H9 (cell line): ENCODE data around the gene CERKL. TPM values are rescaled to one million over a fixed set of nuclear protein-coding genes. Genes with fewer than 3 reads are reported as not detected.

Source experiments
- DNase-seq: peaks from one replicate; pipeline ENCODE4 v3.0.0-alpha.2; 2017
- H2AFZ ChIP-seq: one replicate; pipeline ENCODE4 v1.6.1; 2013; ENCODE audit warnings: mild to moderate bottlenecking, low read length, control low read depth, moderate library complexity
- H2AK5ac ChIP-seq: 2 replicates; pipeline ENCODE4 v1.6.1; 2013; ENCODE audit warnings: low read length, control low read depth, mixed read lengths; ENCODE audit not compliant: insufficient read length
- H2BK120ac ChIP-seq: one replicate; pipeline ENCODE4 v1.6.1; 2013; ENCODE audit warnings: low read depth, mild to moderate bottlenecking, low read length, control low read depth, inconsistent platforms; ENCODE audit not compliant: poor library complexity, severe bottlenecking
- H2BK12ac ChIP-seq: 2 replicates; pipeline ENCODE4 v1.6.1; 2013; ENCODE audit warnings: low read length, control low read depth, mixed read lengths, low read depth; ENCODE audit not compliant: insufficient read length
- H2BK15ac ChIP-seq: 2 replicates; pipeline ENCODE4 v1.6.1; 2013; ENCODE audit warnings: low read depth, low read length, control low read depth
- H2BK20ac ChIP-seq: one replicate; pipeline ENCODE4 v1.6.1; 2013; ENCODE audit warnings: low read depth, mild to moderate bottlenecking, low read length, control low read depth, inconsistent platforms; ENCODE audit not compliant: poor library complexity, severe bottlenecking
- H2BK5ac ChIP-seq: 2 replicates; pipeline ENCODE4 v1.6.1; 2013; ENCODE audit warnings: low read length, control low read depth, mixed read lengths; ENCODE audit not compliant: insufficient read length
- H3K14ac ChIP-seq: 2 replicates; pipeline ENCODE4 v1.6.1; 2013; ENCODE audit warnings: low read length, control low read depth; ENCODE audit not compliant: insufficient read depth
- H3K18ac ChIP-seq: 2 replicates; pipeline ENCODE4 v1.6.1; 2013; ENCODE audit warnings: low read depth, mild to moderate bottlenecking, mixed read lengths, low read length, control low read depth; ENCODE audit not compliant: insufficient read length
- H3K23ac ChIP-seq: 2 replicates; pipeline ENCODE4 v1.6.1; 2013; ENCODE audit warnings: low read length, control low read depth, mixed read lengths, low read depth; ENCODE audit not compliant: insufficient read length
- H3K23me2 ChIP-seq: 2 replicates; pipeline ENCODE4 v1.6.1; 2013; ENCODE audit warnings: low read depth, mild to moderate bottlenecking, mixed read lengths, low read length, control low read depth; ENCODE audit not compliant: insufficient read length, poor library complexity, severe bottlenecking
- H3K27ac ChIP-seq: 2 replicates; pipeline ENCODE4 v1.5.1; 2013; ENCODE audit warnings: low read length, control low read depth, mixed read lengths, low read depth; ENCODE audit not compliant: insufficient read length
- H3K27me3 ChIP-seq: 2 replicates; pipeline ENCODE4 v1.6.1; 2013; ENCODE audit warnings: low read length, control low read depth, inconsistent platforms; ENCODE audit not compliant: insufficient read depth
- H3K4ac ChIP-seq: 2 replicates; pipeline ENCODE4 v1.6.1; 2013; ENCODE audit warnings: low read depth, mild to moderate bottlenecking, control low read depth, inconsistent platforms, low read length, moderate library complexity
- H3K4me1 ChIP-seq: 2 replicates; pipeline ENCODE4 v1.6.1; 2013; ENCODE audit warnings: low read length, control low read depth, inconsistent platforms; ENCODE audit not compliant: insufficient read depth
- H3K4me2 ChIP-seq: 2 replicates; pipeline ENCODE4 v1.6.1; 2013; ENCODE audit warnings: low read length, control low read depth, mixed read lengths; ENCODE audit not compliant: insufficient read length, insufficient read depth
- H3K56ac ChIP-seq: 2 replicates; pipeline ENCODE4 v1.6.1; 2013; ENCODE audit warnings: low read depth, mild to moderate bottlenecking, mixed read lengths, low read length, control low read depth; ENCODE audit not compliant: insufficient read length
- H3K79me1 ChIP-seq: 2 replicates; pipeline ENCODE4 v1.6.1; 2013; ENCODE audit warnings: low read depth, mild to moderate bottlenecking, moderate library complexity, low read length, control low read depth, inconsistent platforms; ENCODE audit not compliant: insufficient read depth, poor library complexity, severe bottlenecking
- H3K79me2 ChIP-seq: 2 replicates; pipeline ENCODE4 v1.6.1; 2013; ENCODE audit warnings: low read length, control low read depth, inconsistent platforms; ENCODE audit not compliant: insufficient read depth
- H3K9ac ChIP-seq: 2 replicates; pipeline ENCODE4 v1.6.1; 2013; ENCODE audit warnings: low read length, control low read depth, mixed read lengths; ENCODE audit not compliant: insufficient read length; ENCODE audit errors: extremely low read depth
- H3K9me3 ChIP-seq: one replicate; pipeline ENCODE4 v1.6.1; 2013; ENCODE audit warnings: low read depth, low read length, inconsistent platforms; ENCODE audit not compliant: control insufficient read depth
- H3T11ph ChIP-seq: one replicate; pipeline ENCODE4 v1.6.1; 2013; ENCODE audit warnings: mild to moderate bottlenecking, low read length, control low read depth, inconsistent platforms
- H4K20me1 ChIP-seq: one replicate; pipeline ENCODE4 v1.6.1; 2013; ENCODE audit not compliant: control insufficient read depth, insufficient read length, insufficient read depth
- H4K5ac ChIP-seq: 2 replicates; pipeline ENCODE4 v1.6.1; 2013; ENCODE audit warnings: low read depth, mild to moderate bottlenecking, mixed read lengths, low read length, control low read depth; ENCODE audit not compliant: insufficient read length
- H4K8ac ChIP-seq: replicated peaks from 2 replicates; pipeline ENCODE4 v1.6.1; 2013; ENCODE audit warnings: low read length, control low read depth, mixed read lengths, low read depth; ENCODE audit not compliant: insufficient read length
- H4K91ac ChIP-seq: 2 replicates; pipeline ENCODE4 v1.6.1; 2013; ENCODE audit warnings: low read depth, mild to moderate bottlenecking, moderate library complexity, mixed read lengths, low read length, control low read depth; ENCODE audit not compliant: insufficient read length
- H3K27ac Mint-ChIP-seq, 3 experiments: 2 replicates in 2 of 3; 3 replicates in 1 of 3; pipeline ENCODE4 v1.8.0; 2020 to 2021; ENCODE audit warnings: mixed read lengths in 3 of 3, mild to moderate bottlenecking in 1 of 3, moderate library complexity in 1 of 3
- H3K27me3 Mint-ChIP-seq: 2 replicates; pipeline ENCODE4 v1.8.0; 2021; ENCODE audit warnings: low read depth, mild to moderate bottlenecking, moderate library complexity, mixed read lengths
- H3K36me3 Mint-ChIP-seq, 3 experiments: 2 replicates in 2 of 3; 3 replicates in 1 of 3; pipeline ENCODE4 v1.8.0; 2020 to 2021; ENCODE audit warnings: low read depth in 3 of 3, mixed read lengths in 3 of 3; ENCODE audit not compliant: insufficient read depth in 1 of 3
- H3K4me1 Mint-ChIP-seq, 2 experiments: 2 replicates each; pipeline ENCODE4 v1.8.0; 2020; ENCODE audit warnings: mixed read lengths in 2 of 2
- H3K4me3 Mint-ChIP-seq, 2 experiments: 2 replicates in 1 of 2; 3 replicates in 1 of 2; pipeline ENCODE4 v1.8.0; 2020 to 2021; ENCODE audit warnings: mild to moderate bottlenecking in 2 of 2, mixed read lengths in 2 of 2, moderate library complexity in 1 of 2
- H3K9me3 Mint-ChIP-seq, 2 experiments: 2 replicates in 1 of 2; 3 replicates in 1 of 2; pipeline ENCODE4 v1.8.0; 2020; ENCODE audit warnings: mild to moderate bottlenecking in 2 of 2, mixed read lengths in 2 of 2, moderate library complexity in 1 of 2
- WGBS: extraction: QIAGEN DNeasy Blood & Tissue Kit; methylation state at CpG from one replicate; pipeline ENCODE4 v1.1.7; 2013; ENCODE audit warnings: missing lambda C conversion rate, low lambda C conversion rate, mixed read lengths; ENCODE audit not compliant: insufficient read length; ENCODE audit errors: extremely low coverage; 5-methylcytosine and 5-hydroxymethylcytosine counted together
- total RNA-seq: library from RNA; stranded (reverse); gene quantifications from 2 replicates; pipeline ENCODE4 v1.2.1, GENCODE V29; 2021
- TF ChIP-seq, protein P1 (sequence below): fragments of 200-600 bp; sonication (generic); conservative IDR thresholded peaks from 3 replicates; pipeline ENCODE4 v1.8.0; 2021; ENCODE audit warnings: antibody characterized with exemption, mild to moderate bottlenecking

Gene CERKL
- total RNA-seq, 1 experiment from 2014 or later, result not detected

DNA sequence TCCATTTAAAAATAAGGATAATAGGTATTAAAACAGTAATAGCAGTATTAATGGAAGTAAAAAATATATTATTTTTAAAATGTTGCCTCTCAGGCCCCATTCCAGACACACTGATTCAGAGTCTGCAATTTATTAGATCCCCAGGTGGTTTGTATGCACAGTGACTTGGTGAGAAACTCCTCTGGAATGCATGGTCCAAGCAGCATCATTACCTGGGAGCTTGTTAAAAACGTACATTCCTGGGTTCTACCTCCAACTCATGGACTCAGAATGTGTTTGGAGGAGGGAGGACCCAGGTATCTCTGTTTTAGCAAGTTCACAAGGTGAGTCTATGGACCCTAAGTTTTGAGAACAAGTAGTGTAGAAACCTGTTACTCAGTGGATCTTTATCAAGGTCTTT, 104.1 kb downstream of the CERKL start:
- Histone ChIP-seq H2BK20ac (no peak overlapping the region), H2BK120ac (no peak overlapping the region), H2AFZ (no peak overlapping the region), H3K4me1 (peaks cover 2% of the 10 kb centered on the region; the same call in 1 of the 2 replicates), H3K27ac (no peak overlapping the region), H3K79me2 (no peaks in the 10 kb centered on the region), H3K79me1 (no peaks in the 10 kb centered on the region), H4K5ac (no peak overlapping the region), H3T11ph (no peak overlapping the region), H4K91ac (no peak overlapping the region), H3K9me3 (no peaks in the 10 kb centered on the region), H3K14ac (no peak overlapping the region), H2BK12ac (no peak overlapping the region), H3K9ac (no peak overlapping the region), H3K23me2 (no peaks in the 10 kb centered on the region), H2AK5ac (no peak overlapping the region), H3K4ac (no peak overlapping the region), H2BK15ac (no peak overlapping the region), H4K20me1 (no peaks in the 10 kb centered on the region), H4K8ac (no peak overlapping the region), H3K4me2 (no peak overlapping the region), H3K18ac (no peak overlapping the region), H3K23ac (no peak overlapping the region), H3K27me3 (no peaks in the 10 kb centered on the region), H3K56ac (no peak overlapping the region), H2BK5ac (no peak overlapping the region)
- DNase-seq, result no peak
- Mint-ChIP-seq H3K27ac (no peak overlapping the region), H3K36me3 (no peaks in the 10 kb centered on the region), H3K4me3 (no peak overlapping the region), H3K4me1 (peaks cover 8 to 11% of the 10 kb centered on the region in 2 experiments), H3K27me3 (no peaks in the 10 kb centered on the region), H3K9me3 (no peaks in the 10 kb centered on the region; a peak in 1 of 5 replicates)
- TF ChIP-seq, protein P1, sequence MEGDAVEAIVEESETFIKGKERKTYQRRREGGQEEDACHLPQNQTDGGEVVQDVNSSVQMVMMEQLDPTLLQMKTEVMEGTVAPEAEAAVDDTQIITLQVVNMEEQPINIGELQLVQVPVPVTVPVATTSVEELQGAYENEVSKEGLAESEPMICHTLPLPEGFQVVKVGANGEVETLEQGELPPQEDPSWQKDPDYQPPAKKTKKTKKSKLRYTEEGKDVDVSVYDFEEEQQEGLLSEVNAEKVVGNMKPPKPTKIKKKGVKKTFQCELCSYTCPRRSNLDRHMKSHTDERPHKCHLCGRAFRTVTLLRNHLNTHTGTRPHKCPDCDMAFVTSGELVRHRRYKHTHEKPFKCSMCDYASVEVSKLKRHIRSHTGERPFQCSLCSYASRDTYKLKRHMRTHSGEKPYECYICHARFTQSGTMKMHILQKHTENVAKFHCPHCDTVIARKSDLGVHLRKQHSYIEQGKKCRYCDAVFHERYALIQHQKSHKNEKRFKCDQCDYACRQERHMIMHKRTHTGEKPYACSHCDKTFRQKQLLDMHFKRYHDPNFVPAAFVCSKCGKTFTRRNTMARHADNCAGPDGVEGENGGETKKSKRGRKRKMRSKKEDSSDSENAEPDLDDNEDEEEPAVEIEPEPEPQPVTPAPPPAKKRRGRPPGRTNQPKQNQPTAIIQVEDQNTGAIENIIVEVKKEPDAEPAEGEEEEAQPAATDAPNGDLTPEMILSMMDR, result no peak
- WGBS, result no CpG with 5 or more reads among the region's 1 CpG
